Gastroesophageal sphincter (tissue), 4 donors: ENCODE data around the gene GRK5. TPM values are rescaled to one million over a fixed set of nuclear protein-coding genes. Genes with fewer than 3 reads are reported as not detected.

Experiments used
- ATAC-seq: fragments of 150-250 bp; one replicate; pipeline ENCODE4 v1.9.1; 2016; ENCODE audit warnings: mild to moderate bottlenecking, moderate library complexity
- H3K27ac ChIP-seq, 4 donors: fragments of 200-600 bp; sonication (generic) in 3 of 4; 1 replicate in 3 of 4; 2 replicates in 1 of 4; pipeline ENCODE4 v1.5.1; 2016 to 2019
- H3K27me3 ChIP-seq: fragments of 200-600 bp; sonication (generic); one replicate; pipeline ENCODE4 v1.5.1; 2019
- H3K36me3 ChIP-seq, 2 donors: fragments of 200-600 bp; sonication (generic); one replicate each; pipeline ENCODE4 v1.5.1; 2019; ENCODE audit warnings: control low read depth in 1 of 2
- H3K4me1 ChIP-seq, 3 donors: fragments of 200-600 bp; sonication (generic); 1 replicate in 2 of 3; 2 replicates in 1 of 3; pipeline ENCODE4 v1.5.1; 2016 to 2019; ENCODE audit warnings: control low read depth in 2 of 3
- H3K4me3 ChIP-seq, 2 donors: fragments of 200-600 bp; sonication (generic); one replicate each; pipeline ENCODE4 v1.5.1; 2019; ENCODE audit warnings: mild to moderate bottlenecking in 1 of 2, moderate library complexity in 1 of 2
- H3K9me3 ChIP-seq, 3 donors: fragments of 200-600 bp; sonication (generic); one replicate each; pipeline ENCODE4 v1.5.1; 2017 to 2019; ENCODE audit warnings: control low read depth in 2 of 3
- CTCF ChIP-seq, 4 experiments: fragments of 200-600 bp in 2 of 4; fragments of 450-650 bp in 2 of 4; sonication (generic) in 1 of 4; IDR thresholded peaks; one replicate each; pipeline ENCODE4 v1.5.1; 2017 to 2019; ENCODE audit warnings: antibody characterized with exemption in 4 of 4, mild to moderate bottlenecking in 2 of 4, moderate library complexity in 2 of 4
- EP300 ChIP-seq: sonication (generic); formaldehyde crosslinking; IDR thresholded peaks from one replicate; pipeline ENCODE4 v1.6.1; 2017; ENCODE audit warnings: antibody characterized with exemption, mild to moderate bottlenecking
- POLR2A ChIP-seq, 2 donors: fragments of 450-650 bp; IDR thresholded peaks; one replicate each; pipeline ENCODE4 v1.6.1; 2017; ENCODE audit warnings: antibody characterized with exemption in 2 of 2, mild to moderate bottlenecking in 2 of 2, moderate library complexity in 1 of 2
- POLR2AphosphoS5 ChIP-seq: sonication (generic); formaldehyde crosslinking; IDR thresholded peaks from one replicate; pipeline ENCODE4 v1.6.1; 2017; ENCODE audit warnings: antibody characterized with exemption
- WGBS, 2 donors: methylation state at CpG; one replicate each; pipeline ENCODE4 v1.1.5; 2018; ENCODE audit warnings: low coverage in 1 of 2; 5-methylcytosine and 5-hydroxymethylcytosine counted together
- total RNA-seq, 4 donors: library from RNA; depleted of rRNA; stranded (reverse); fragments of >200 nt; gene quantifications; one replicate each; pipeline ENCODE4 v1.1.0, GENCODE V29; 2016

GRK5 gene
- total RNA-seq, 4 donors from 2014 or later, result 28.8 to 71.6 (median 47.7) TPM

DNA sequence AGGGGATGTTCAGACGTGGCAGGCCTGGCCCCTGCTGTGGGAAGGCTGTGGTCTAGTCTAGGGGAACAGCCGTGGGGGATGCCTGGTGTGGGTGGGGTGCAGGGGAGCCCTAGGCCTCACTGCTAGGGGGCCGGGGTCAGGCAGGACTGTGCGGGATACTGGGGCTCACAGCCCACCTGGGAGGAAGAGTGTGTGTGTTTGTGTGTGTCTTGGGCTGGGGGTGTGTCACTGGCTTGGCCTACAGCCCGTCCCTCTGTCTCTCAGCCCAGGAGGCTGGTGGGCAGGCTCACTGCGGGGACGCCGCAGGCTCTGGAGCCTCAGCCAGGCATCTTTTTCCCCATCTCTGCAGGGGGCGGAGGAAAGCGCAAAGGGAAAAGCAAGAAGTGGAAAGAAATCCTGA, 118.8 kb downstream of the GRK5 start:
- ATAC-seq, result no peak
- 40% methylated on average over 1 of the region's 10 CpGs; no CpG with 5 or more reads in 1 of the 2 donors for WGBS, 2 donors
- TF ChIP-seq POLR2A (IDR thresholded peaks at IDR 0.05) (no peak), CTCF (IDR thresholded peaks at IDR 0.05) (no peak), EP300 (no peak), POLR2AphosphoS5 (no peak)

GRCh38 chr10:119327096-119327745, 119.8 kb downstream of the GRK5 start:
- Histone ChIP-seq H3K27me3 (no peaks in the 10 kb centered on the region), H3K4me3 (no peak overlapping the region), H3K9me3 (no peaks in the 10 kb centered on the region), H3K4me1 (peaks cover 0 to 7% (median 4%) of the 10 kb centered on the region in 3 donors), H3K36me3 (peaks cover 0 to 23% of the 10 kb centered on the region in 2 donors), H3K27ac (no peak overlapping the region)
- 100% methylated on average over 1 of the region's 14 CpGs; no CpG with 5 or more reads in 1 of the 2 donors for WGBS, 2 donors
- no peak for TF ChIP-seq POLR2A (IDR thresholded peaks at IDR 0.05)
- TF ChIP-seq EP300, result no peak
- ATAC-seq, result no peak

More for the DNA sequence above, 118.8 kb downstream of the GRK5 start:
- Histone ChIP-seq H3K4me3 (no peak overlapping the region), H3K4me1 (peaks cover 0 to 7% (median 4%) of the 10 kb centered on the region in 3 donors), H3K36me3 (peaks cover 0 to 23% of the 10 kb centered on the region in 2 donors), H3K9me3 (no peaks in the 10 kb centered on the region), H3K27me3 (no peaks in the 10 kb centered on the region), H3K27ac (no peak overlapping the region)

DNA sequence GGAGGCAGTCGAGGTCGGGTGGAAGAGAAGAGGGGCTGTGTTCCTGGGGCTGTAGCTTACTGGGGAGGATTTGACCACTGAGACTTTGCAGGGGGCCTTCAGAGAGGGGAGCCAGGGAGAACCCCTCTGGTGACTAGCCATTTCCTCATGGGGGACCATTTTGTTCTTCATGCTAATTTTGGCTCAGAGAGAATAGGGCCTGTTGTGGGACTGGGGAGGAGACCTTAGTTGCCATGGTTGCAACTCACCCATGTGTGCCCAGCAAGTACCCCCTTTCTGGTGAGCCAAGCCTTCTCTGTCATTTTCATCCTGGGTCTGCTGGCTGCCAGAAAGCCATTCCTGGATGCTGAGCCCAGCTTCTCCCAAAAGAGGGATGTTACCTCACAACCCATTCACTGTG, 120.9 kb downstream of the GRK5 start:
- no peak for TF ChIP-seq POLR2A (IDR thresholded peaks at IDR 0.05)
- no peak for TF ChIP-seq POLR2AphosphoS5
- no peak for TF ChIP-seq CTCF (IDR thresholded peaks at IDR 0.05)
- TF ChIP-seq EP300, result no peak
- no peak overlapping the region for H3K4me3 ChIP-seq
- 93% methylated on average over 2 of the region's 2 CpGs; no CpG with 5 or more reads in 1 of the 2 donors for WGBS, 2 donors
- H3K9me3 ChIP-seq, result no peaks in the 10 kb centered on the region
- peaks cover 0 to 23% of the 10 kb centered on the region in 2 donors for H3K36me3 ChIP-seq
- ATAC-seq, result no peak
- H3K27me3 ChIP-seq, result no peaks in the 10 kb centered on the region
- H3K27ac ChIP-seq, result no peak overlapping the region
- H3K4me1 ChIP-seq, result peaks cover 0 to 7% (median 4%) of the 10 kb centered on the region in 3 donors

- TF ChIP-seq POLR2AphosphoS5, result no peak
- no peak overlapping the region for H3K4me3 ChIP-seq
- H3K9me3 ChIP-seq, result no peaks in the 10 kb centered on the region
- ATAC-seq, result peak; percentile 48
- H3K27ac ChIP-seq, result peak overlapping the region in 2 of 4 donors; percentile 11 to 37
- WGBS, 2 donors, result 76 to 79% methylated on average over 3 to 4 of the region's 5 CpGs
- H3K4me1 ChIP-seq, result peaks cover 0 to 13% (median 0%) of the 10 kb centered on the region in 3 donors
- peaks cover 0 to 23% of the 10 kb centered on the region in 2 donors for H3K36me3 ChIP-seq
- no peaks in the 10 kb centered on the region for H3K27me3 ChIP-seq
Measured at GRCh38 chr10:119330342-119330741, 123.0 kb downstream of the GRK5 start.

DNA sequence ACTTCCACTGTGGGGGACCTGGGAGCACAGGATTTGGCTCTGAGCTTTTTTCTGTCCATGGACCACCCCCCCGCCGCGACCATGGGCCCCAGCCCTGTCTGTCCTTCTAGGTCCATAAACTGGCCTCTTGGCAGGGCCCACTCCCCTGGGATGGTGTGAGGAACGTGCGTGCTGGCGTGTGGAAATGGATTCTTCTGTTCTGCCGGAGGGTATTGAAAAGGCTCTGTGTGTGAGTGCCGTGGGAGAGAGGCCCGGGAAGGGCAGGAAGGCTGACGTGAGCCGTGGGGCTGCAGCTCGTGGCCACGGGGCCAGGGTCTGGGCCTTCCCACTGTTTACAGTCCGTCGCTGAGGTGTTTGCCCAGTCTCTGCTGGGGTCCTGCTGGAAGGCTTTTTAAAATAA, 123.7 kb downstream of the GRK5 start:
- H3K36me3 ChIP-seq, result peaks cover 0 to 27% of the 10 kb centered on the region in 2 donors
- peak overlapping the region in 2 of 4 donors; percentile 11 to 37 for H3K27ac ChIP-seq
- 86% methylated on average over 12 of the region's 15 CpGs; no CpG with 5 or more reads in 1 of the 2 donors for WGBS, 2 donors

More for the DNA sequence above, 123.7 kb downstream of the GRK5 start:
- no peak overlapping the region for H3K4me3 ChIP-seq
- peaks cover 0 to 20% (median 0%) of the 10 kb centered on the region in 3 donors for H3K4me1 ChIP-seq
- no peaks in the 10 kb centered on the region for H3K9me3 ChIP-seq
- H3K27me3 ChIP-seq, result no peaks in the 10 kb centered on the region
- peak; percentile 15 for ATAC-seq
- TF ChIP-seq EP300, result no peak
- no peak for TF ChIP-seq POLR2AphosphoS5
- no peak for TF ChIP-seq CTCF (IDR thresholded peaks at IDR 0.05)
- no peak for TF ChIP-seq POLR2A (IDR thresholded peaks at IDR 0.05)
